Gastrocnemius medialis (tissue), 4 donors: ENCODE results near the gene PTAFR.

Experiments used
- CTCF ChIP-seq, 5 experiments: fragments of 450-650 bp in 3 of 5; fragments of 200-600 bp in 2 of 5; sonication (generic) in 2 of 5; IDR thresholded peaks in 4 of 5; conservative IDR thresholded peaks in 1 of 5; 1 replicate in 4 of 5; 2 replicates in 1 of 5; pipeline ENCODE4 v1.5.1; 2016 to 2019; ENCODE audit warnings: antibody characterized with exemption in 5 of 5, mild to moderate bottlenecking in 3 of 5, moderate library complexity in 3 of 5
- POLR2A ChIP-seq, 2 donors: fragments of 450-650 bp; IDR thresholded peaks; one replicate each; pipeline ENCODE4 v1.6.1; 2017; ENCODE audit warnings: antibody characterized with exemption in 2 of 2, mild to moderate bottlenecking in 2 of 2, moderate library complexity in 2 of 2

DNA sequence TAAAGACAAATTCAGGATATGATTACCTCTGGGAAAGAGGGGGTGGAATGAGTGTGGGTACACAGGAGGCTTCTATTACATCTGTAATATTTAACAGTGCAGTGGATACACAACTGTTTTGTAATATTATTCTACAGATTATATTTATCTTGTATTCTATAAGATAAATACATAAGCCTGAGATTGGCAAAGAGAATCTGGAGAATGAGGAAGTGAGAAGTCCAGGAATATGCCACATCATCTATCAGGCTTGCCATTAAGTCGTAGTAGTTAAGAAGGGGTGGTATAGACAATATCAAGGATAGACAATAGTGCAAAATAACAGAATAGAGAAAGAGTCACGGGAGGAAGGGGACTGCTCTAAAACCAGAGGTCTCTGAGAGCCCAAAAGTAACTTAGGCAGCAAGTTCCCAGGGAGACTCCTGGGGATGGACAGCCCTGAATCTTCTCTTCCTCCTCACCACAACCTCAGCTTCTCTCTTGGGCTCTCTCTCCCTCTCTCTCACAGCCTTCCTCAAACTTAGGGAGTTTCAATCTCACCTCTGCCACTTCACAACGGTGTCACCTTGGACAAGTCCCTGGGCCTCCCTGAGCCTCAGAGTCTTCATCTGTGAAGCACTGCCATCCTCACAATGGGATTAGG, 14.0 kb upstream of the PTAFR start:
- TF ChIP-seq CTCF (IDR thresholded peaks at IDR 0.05 in 4 of 5, conservative IDR thresholded peaks at IDR 0.05 in 1 of 5) = no peak
- TF ChIP-seq POLR2A (IDR thresholded peaks at IDR 0.05) = no peak
